M059J (cell line): ENCODE data around the gene CNDP1. TPM values are rescaled to one million over a fixed set of nuclear protein-coding genes. Genes with fewer than 3 reads are reported as not detected.

Experiments used
- DNase-seq: peaks from one replicate; pipeline ENCODE4 v3.0.0-alpha.2; 2012; ENCODE audit warnings: low read depth
- total RNA-seq: library from RNA; depleted of rRNA; stranded (reverse); fragments of >200 nt; shearing (Covaris generic); gene quantifications from 2 replicates; pipeline ENCODE4 v1.2.3, GENCODE V29; 2014

Gene CNDP1
- total RNA-seq, 1 experiment from 2014 or later, result not detected

DNA sequence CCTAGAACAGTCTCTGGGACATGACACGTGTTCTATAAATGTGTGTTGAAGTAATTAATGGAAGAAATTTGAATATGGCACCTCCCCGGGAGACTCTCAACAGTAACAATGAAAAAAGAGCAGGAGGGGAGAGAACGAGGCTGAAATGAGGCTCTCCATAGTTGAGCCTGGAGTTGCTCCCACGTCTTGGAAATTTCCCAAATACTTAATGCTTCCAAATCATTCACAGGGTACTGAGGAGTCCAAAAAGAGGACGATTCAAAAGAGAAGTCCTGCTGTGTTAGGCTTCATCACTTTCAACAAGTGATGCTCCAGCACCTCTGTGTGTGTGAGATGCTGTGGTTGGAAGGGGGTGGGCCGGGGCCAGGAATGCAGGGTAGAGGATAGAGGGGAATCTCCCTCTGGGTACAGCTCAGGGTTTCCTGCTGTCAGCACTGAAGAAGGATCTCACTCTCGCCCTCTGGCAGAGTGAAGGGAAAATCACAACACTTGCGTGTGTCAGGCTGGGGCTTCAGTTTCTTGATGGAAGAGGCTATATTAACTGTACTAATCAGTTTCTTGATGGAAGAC is 45.3 kb downstream of the CNDP1 start:
- DNase-seq, result no peak

DNA sequence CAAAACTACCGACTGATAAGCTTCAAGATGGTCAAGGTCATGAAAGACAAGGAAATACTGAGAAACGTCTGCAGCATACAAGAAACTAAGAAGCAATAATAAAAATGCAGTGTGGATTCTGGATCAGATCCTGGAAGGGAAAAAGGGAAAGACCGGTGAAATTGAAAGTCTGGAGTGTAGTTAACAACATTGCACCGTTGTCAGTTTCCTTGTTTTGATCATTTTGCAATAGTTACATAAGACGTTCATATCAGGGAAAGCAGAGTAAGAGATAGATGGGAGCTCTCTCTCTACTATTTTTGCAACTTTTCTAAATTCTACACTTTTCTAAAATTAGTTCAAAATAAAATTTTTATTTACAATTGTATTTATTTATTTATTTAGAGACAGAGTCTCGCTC is 48.3 kb downstream of the CNDP1 start:
- DNase-seq, result no peak

DNA sequence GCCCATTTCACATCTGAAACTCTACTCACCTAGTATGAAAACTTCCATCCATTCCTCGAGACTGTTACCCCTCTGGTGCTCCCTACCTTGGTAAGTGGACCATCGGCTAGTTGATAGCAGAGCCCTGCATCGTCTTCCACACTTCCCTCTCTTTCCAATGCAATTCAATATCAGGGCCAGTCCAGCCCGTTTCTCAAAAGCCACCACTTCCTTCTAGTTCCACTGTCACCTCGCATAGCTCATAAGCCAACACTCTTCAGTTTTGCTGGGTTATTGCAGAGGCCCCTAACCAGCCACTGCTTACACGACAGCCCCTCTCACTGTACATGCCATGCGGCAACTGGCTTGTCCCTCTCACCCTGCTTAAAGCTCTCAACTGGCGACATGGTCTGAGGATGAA is 53.1 kb downstream of the CNDP1 start:
- DNase-seq, result no peak

DNA sequence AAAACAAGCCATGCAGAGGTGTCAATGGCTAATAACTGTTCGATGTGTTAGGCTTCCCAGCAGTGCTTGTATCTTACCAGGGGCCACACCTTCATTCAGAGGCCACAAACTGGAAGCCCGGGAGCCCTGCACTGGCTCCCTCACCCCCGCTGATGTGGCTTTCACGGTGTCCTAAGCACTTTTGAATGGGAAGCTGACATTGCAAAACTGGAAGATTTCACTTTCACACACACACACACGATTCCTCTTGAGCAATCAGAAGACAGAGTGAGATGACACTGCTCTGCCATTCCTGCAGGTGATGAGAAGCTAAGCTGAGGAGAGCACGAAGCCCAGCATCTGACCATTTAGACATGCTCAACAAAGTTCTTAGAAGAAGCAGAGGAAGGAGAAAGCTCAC is 54.7 kb downstream of the CNDP1 start:
- no peak for DNase-seq

DNA sequence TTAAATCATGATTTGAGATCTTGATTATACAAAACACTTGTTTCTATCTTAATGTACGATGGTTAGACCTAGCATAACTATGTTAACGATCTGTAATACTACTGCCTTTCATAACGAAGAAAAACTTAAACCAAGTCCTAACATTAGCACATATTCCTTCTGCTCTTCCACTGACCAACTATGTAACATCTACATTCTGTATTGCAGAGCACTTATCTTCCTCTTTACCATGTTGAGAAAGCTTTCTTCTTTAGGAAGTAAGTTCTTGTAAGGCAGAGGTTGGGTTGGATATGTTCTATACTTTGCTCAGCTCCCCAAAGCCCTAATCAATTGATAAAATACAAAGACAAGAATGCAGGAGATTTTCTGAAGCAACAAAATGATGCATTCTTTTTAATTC is 55.5 kb downstream of the CNDP1 start:
- no peak for DNase-seq

DNA sequence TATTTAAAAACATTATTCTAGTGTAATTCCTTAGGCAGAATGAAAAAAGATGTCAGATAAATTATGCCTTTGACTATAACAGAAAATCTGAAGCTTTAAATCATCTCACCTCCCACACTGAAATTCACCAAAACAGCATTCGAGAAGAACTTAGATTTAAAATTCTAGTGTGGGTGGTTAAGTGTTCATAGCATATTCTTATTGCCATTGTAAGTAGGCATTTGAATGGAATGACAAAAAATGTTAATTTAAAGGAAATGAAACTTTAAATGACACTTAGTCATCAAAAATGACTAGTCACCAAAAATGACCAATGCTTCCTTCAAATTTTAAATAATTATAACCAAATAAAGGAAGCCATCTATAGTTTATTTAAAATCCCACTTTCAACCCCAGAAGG is 56.4 kb downstream of the CNDP1 start:
- no peak for DNase-seq

DNA sequence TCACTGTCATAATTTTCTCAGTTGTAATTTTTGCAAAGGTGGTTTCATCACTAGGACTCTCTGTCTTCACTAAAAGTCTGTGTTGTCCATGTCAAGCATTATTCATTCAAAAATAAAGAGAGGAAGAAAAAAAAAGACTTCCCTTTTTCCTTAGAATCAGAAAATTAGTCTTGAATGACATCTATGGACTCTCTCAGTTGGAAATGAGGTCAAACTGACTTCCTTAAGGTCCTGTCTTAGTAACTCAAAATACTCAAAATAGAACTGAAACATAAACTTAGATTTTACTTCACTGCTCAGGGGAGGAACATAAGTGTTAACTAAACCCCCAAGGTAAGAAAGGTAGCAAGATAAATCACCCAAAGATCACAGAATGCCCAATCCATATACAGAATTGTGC is 61.1 kb downstream of the CNDP1 start:
- no peak for DNase-seq

DNA sequence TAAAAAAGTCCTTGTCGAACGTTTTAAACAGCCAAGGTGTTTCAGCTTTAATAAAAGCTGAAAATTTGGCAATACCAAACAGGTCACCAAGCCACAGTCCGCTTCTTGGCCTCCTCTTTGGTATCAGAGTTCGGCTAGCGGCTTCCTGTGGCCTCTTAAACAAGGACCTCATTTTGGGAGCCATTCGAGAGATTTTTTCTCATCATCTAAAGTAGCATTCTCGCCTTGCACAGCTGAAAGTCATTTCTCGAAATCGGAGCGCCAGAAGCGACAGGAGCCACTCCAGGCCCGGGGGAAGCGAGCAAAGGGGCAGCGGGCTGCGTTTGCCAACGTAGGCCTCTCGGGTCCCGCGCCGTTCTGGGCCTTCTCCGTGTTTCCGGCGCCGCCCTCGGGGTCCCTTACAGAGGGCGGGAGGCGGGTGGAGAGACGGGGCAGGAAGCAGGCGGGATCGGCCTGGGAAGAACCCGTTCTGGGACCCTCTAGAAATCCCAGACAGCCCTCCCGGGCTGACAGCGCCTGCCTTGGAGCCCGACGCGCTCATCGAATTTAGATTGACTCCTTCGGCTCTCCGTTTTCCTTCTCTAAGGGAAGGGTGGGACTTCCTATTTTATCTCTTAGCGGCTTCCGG is 62.8 kb downstream of the CNDP1 start:
- DNase-seq, result peak; percentile 66

DNA sequence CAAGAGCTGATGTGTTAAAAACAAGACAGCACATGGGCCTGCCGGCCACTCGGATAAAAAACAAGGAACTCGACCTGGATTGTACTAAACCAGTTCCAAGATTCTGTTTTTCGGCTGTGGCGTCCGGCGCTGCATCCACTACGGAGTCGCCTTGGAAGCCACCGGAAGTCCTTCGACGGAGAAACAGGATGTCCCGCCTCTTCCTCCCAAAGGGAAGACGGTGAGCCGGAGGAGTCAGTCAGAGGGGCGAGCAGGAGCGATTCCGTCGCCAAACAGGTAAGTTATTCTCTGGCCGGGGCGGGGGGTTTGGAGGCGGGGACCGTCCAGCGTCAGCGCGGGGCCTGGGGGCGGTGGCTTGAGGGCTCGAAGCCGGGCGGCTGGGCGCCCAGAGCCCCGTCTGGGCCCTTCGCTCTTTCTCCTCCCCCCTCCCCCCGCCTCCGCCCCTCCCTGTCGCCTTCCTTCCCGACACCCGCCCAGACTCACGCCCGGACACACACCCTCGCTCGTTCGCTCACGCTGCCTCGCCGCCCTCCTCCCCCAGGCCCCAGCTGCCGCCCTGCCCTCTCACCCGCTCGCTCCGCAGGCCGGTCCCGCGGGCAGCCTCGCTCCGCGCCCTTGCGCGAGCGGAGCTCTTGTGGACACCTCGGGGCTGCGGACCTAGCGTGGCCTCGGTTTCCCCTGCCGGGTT is 63.5 kb downstream of the CNDP1 start, which contains the start of gene ZNF407:
Gene ZNF407, plus strand, starts transcription at position 209 of the 688 bp plus-strand sequence. CDS start 33,150 bp downstream, outside the sequence.
- DNase-seq, result peak; percentile 90

DNA sequence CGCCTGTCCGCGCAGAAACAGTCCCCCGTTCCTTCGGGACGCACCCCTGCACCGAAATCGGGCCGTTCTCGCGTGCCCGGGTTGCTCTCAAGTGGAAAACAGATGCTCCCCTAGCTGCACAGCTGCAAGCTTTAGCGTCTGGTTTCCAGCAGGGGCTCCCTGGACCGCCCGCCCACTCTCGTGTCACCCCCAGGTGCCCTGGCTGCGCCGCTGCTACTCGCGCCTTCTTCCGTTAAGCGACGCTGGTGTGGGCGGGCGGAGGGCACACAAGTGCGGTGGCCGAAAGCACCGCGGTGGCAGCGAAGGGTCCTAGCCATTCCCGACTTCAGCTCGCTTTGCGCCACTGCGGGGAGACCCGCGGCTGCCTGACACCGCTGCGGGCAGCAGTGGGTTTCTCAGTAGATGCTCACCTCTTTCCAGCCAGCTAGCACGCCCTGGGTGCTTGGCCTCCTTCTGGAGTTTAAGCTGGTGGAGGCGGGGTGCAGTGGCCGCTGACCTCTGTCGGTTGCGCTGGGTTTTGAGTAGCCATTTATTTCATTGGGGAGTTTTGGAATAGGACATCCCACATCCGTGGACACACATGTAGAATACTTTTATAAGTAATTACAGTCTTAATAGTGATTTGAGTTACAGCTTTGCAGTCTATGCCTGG is 64.2 kb downstream of the CNDP1 start:
- DNase-seq, result peak; percentile 45

DNA sequence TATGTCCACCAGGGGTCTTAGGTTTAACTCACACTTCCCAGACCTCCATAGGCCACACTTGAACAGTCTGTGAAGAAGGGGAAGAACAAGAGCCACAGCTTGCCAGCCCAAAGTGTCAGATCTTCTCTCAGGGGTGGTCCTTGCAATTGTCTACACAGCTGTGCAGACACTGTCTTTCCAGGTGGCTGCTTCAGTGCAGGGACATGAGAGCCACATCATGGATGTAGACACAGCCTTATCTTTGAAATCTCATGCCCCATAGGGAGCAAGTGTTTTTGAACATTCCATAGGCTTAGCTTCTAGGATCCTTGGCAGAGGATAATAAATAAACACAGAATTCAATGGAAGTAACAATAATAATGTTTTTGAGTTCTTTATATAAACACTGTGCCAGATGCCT is 70.1 kb downstream of the CNDP1 start:
- no peak for DNase-seq

DNA sequence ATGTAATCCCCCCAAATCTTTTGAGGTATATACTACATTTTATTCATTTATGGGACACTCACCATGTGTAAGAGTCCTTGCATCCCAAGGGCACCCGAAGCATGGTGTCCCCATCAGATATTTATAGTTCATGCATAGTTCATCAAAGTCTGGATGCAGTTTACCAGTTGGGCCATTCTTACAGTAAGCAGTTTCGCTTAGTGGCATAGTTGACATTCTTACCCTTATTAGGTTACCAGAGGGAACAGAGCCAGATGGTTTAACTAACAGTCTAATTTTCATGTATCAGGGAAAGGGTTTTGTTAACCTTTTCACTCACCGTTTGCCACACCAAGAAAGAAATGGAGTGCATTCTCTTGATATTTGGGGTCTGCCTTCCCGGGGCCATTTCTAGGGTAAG is 70.5 kb downstream of the CNDP1 start:
- DNase-seq, result peak; percentile 46

DNA sequence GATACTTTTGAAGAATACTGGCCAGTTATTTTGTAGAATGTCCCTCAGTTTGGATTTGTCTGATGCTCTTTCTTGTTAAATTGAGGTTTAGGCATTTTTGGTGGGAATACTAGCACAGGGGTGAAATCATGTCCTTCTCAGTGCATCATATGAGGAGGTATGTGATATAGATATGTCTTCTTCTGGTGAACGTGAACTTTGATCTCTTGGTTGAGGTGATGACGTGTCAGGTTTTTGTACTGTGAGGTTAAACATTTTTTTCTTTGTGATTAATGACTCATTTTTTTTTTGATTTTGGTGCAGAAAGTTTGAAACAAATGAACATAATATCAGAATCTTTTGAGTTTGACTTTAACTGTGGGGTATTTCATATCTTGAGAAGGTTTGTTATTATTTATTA is 74.4 kb downstream of the CNDP1 start:
- no peak for DNase-seq

DNA sequence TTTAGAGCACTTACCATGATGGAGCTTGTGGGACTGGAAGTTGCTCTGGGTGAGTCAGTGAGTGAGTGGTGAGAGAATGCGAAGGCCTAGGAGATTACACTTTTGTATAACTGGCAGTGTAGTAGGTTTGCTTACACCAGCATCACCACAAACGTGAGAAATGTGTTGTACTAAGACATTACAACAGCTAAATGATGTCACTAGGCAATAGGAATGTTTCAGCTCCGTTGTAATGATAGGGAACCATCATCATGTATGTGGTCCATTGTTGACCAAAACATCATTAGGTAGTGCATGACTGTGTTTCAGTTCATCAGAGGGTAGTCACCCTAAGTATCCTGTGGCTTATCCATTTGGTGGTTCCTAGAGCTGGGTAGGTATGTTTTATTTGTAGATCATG is 75.2 kb downstream of the CNDP1 start:
- peak; percentile 56 for DNase-seq

DNA sequence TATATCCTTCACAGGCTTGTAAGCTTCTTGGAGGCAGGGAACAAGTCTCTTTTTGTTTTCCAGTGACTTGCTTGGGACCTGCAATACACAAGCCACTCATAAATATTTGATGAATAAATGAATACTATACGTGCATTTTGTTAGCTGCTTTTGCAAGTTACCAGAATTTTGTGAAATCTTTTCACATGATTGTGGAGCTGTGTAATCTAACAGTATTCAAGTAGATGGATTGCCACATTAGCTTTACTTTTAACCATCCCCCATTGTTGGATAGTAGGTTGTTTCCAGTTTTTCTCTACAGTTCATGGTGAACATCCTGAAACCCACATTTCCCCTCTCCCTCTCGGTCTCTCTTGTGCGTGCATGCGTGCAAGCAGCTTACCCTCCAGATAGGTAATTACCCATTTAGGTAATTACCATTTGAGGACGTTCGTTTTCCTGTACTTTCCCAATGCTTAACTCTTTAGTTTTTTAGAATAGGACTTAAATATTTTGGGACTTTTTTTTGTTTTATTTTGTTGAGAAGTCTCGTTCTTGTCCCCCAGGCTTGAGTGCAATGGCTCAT is 75.8 kb downstream of the CNDP1 start:
- DNase-seq, result no peak

DNA sequence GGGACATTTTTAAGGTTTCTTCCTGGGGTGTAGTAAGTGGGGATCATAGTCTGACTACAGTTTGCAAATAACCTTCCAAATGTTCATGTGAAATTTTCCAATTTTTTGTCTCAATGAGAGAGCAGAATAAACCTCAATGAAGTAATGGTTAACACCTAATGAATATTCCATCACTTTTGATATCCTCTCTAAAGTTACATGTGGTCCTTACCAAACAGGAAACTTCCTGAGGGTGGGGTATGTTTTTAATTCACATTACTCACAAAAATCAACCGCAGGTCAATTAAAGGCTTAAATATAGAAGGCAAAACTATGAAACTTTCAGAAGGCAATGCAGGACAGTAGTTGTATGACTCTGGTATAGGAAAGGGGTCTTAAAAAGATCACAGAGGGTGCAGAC is 76.6 kb downstream of the CNDP1 start:
- DNase-seq, result no peak

DNA sequence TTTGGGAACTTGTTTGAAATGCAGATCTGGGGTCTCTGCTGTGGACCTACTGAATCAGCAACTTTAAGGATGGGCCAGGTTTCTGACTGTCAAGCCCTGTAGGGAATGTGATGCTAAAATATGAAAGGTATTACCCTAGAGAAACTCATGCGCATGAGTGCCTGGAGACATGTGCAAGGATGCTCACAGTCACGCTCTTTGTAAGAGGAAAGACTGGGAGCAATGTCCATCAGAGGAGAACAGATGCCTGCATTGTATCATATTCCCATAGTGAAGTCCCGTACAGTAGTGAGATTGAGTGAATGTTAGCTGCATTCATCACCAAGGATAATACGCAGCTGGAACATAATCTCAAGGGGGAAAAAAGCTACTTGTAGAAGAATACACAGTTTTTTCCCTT is 77.5 kb downstream of the CNDP1 start:
- DNase-seq, result no peak

DNA sequence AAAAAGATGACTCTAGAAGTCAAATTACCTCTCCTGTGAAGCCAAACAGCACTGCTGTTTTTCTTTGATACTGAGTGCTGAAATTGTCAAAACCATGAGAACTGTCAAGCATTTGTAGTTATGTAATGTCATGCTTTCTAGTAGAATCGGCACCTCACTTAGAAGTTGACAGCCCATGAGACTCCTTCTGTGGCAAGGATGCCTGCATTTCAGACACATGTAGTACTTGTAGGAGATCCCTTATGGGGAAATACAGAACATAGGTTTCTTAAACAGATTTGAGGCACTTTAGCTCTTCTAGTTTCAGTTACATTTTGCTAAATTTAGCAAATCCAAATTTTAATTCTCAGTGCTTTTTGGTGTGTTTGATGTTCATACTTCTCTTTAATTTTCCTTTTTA is 79.1 kb downstream of the CNDP1 start:
- DNase-seq, result no peak

DNA sequence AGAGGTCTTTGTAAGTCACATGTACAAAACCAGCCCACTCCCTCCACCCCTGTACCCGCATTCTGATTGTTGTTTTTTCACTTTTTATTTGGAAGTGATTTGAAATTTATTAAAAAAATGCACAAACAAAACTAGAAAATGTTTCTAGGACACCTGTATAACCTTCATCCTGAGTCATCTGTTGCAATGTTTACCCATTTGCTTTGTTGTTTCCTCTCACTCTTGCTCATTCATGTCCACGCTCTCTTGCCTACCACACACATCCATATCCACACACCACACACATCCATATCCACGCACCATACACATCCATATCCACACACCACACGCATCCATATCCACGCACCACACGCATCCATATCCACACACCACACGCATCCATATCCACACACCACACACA is 82.2 kb downstream of the CNDP1 start:
- no peak for DNase-seq

DNA sequence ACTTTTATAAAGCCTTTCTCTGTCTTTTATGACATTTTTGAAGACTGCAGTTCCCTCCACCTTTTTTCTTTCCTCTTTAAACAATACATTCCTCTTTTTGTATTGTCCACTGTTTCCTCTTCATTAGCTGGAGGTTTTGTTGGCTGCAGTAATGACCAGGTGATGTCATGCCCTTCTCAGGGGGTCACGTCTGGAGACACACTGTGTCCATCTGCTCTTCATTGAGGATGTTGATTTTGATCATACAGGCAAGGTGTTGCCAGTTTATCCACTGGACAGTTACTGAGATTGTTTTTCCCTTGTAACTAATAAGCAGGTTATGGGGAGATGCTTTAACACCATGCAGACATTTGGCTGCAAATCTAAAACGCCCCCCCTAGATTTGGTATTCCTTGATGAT is 83.2 kb downstream of the CNDP1 start:
- DNase-seq, result no peak

DNA sequence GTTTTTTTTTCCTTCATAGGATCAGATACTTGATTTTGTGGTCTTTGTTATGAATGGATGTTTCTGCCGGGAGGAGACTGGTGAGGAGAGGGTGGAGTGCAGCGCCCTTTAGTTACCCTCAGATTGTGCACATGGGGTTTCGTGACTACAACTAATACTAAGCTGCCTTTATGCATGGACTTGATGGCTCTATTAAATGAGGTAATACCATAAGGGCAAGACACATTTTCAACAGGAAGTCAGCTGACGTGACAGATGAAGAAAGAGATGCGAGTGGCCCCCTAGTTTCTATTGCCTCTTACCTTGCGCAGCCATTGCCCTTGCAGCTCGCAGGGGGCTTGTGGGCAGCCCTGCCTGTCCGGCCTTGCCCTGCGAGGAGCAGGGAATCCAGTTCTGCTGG is 87.8 kb downstream of the CNDP1 start:
- DNase-seq, result no peak

DNA sequence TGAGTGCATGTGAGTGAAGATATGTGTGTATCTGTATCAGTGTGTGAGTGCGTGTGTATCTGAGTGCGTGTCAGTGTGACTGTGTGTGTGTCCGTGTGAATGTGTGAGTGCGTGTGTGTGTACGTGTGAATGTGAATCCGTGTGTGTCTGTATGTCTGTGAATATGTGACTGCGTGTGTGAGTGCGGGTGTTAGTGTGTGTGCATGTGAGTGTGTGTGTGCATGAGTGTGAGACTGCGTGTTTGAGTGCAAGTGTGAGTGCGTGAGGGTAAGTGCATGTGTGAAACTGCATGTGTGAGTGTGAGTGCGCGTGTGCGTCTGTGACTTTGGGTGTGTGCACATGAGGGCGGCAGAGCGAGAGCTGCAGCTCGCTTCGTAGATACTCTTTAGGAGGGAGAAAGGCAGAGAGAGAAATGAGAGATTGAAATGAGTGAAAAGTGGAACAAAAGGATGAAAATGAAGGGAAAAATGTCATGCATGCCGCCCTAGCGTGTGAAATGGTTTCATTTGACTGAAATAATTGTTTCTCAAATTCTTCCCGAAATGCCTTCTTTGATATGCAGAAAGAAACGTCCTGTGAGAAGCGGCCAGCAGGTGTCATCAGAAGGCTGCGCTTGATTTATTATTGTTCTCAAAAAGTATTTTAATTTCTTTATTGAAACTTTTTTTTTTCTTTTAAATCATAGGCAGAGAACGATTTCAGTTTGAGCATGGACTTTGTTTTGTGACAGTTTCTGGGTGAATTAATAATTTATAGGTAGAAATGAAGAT is 88.9 kb downstream of the CNDP1 start:
- no peak for DNase-seq
